ENCODE measurements around the gene ZZZ3. TPM values are rescaled to one million over a fixed set of nuclear protein-coding genes. Genes with fewer than 3 reads are reported as not detected.

The ZZZ3 gene
- total RNA-seq, 3 donors from 2014 or later (not counting 1 experiment from before 2014, with no cell fraction given), result 31.9 to 43.6 (median 38.9) TPM

- Mint-ChIP-seq H3K4me1 (peaks cover 10 to 20% of the 10 kb centered on the region in 2 donors), H3K4me3 (no peak overlapping the region), H3K36me3 (no peaks in the 10 kb centered on the region), H3K9me3 (no peaks in the 10 kb centered on the region), H3K27ac (no peak overlapping the region), H3K27me3 (ENCODE audit: low read depth in 2 of 2) (no peaks in the 10 kb centered on the region)
- Histone ChIP-seq H3K27ac (ENCODE audit: low read length) (no peak overlapping the region), H3K27me3 (ENCODE audit: control insufficient read depth, insufficient read depth, low read length) (no peaks in the 10 kb centered on the region), H3K4me3 (ENCODE audit: low read length) (no peak overlapping the region), H3K36me3 (ENCODE audit: control insufficient read depth, insufficient read depth, low read length) (peaks cover 12% of the 10 kb centered on the region), H3K4me1 (ENCODE audit: control insufficient read depth, insufficient read depth, low read length) (no peaks in the 10 kb centered on the region), H3K9me3 (ENCODE audit: control insufficient read depth, insufficient read depth, low read length) (no peaks in the 10 kb centered on the region)
- no peak for TF ChIP-seq CTCF (IDR thresholded peaks at IDR 0.05)
- intact Hi-C loops (cut with micrococcal nuclease), result no loop called here
- ATAC-seq (no peak), DNase-seq (no peak)
- no CpG with 5 or more reads among the region's 3 CpGs for WGBS (ENCODE audit: insufficient coverage)
These were observed 43.4 kb downstream of the ZZZ3 start for GRCh38 chr1:77639056-77639455.

GRCh38 chr1:77636864-77637263 lies 45.6 kb downstream of the ZZZ3 start:
- peaks cover 25% of the 10 kb centered on the region for H3K36me3 ChIP-seq (ENCODE audit: control insufficient read depth, insufficient read depth, low read length)
- no peak overlapping the region for H3K27ac Mint-ChIP-seq

More at GRCh38 chr1:77636864-77637263, 45.6 kb downstream of the ZZZ3 start:
- H3K36me3 Mint-ChIP-seq, result peaks cover 10% of the 10 kb centered on the region
- H3K4me3 ChIP-seq (ENCODE audit: low read length), result no peak overlapping the region
- no peak overlapping the region for H3K27ac ChIP-seq (ENCODE audit: low read length)
- no peaks in the 10 kb centered on the region for H3K4me1 ChIP-seq (ENCODE audit: control insufficient read depth, insufficient read depth, low read length)
- intact Hi-C loops (cut with micrococcal nuclease), result no loop called here
- 98% methylated on average over 4 of the region's 4 CpGs for WGBS (ENCODE audit: insufficient coverage)
- no peak overlapping the region for H3K4me3 Mint-ChIP-seq
- TF ChIP-seq CTCF (IDR thresholded peaks at IDR 0.05), result no peak
- no peaks in the 10 kb centered on the region for H3K27me3 Mint-ChIP-seq (ENCODE audit: low read depth in 2 of 2)
- DNase-seq, result no peak
- H3K9me3 ChIP-seq (ENCODE audit: control insufficient read depth, insufficient read depth, low read length), result no peaks in the 10 kb centered on the region
- no peaks in the 10 kb centered on the region for H3K9me3 Mint-ChIP-seq
- H3K27me3 ChIP-seq (ENCODE audit: control insufficient read depth, insufficient read depth, low read length), result no peaks in the 10 kb centered on the region
- peaks cover 16 to 23% of the 10 kb centered on the region in 2 donors for H3K4me1 Mint-ChIP-seq
- no peak for ATAC-seq

Other genes with a start within 250 kb of the ZZZ3 start
- 100 to 1,000 TPM in 2 of 3 donors, 10 to 100 TPM in 1; 88.1 to 112 (median 101) TPM for gene USP33, start 77.2 kb upstream of the ZZZ3 start, total RNA-seq
- 10 to 100 TPM; 13.6 to 16.9 (median 15.6) TPM for gene MIGA1, start 97.0 kb upstream of the ZZZ3 start, total RNA-seq
- gene NEXN, start 206.0 kb upstream of the ZZZ3 start, total RNA-seq, result 1 to 10 TPM in 2 of 3 donors, under 1 TPM in 1; 0.85 to 1.4 (median 1.1) TPM